LNCaP clone FGC (cell line): Measurements from ENCODE around the gene GFOD2.
A peak's percentile ranks its signal among the peaks of the same experiment; 100 is the strongest.

Source experiments
- DNase-seq: peaks from one replicate; pipeline ENCODE4 v3.0.0-alpha.2; 2011; ENCODE audit warnings: low read depth
- H3K4me3 ChIP-seq: 2 replicates; pipeline ENCODE4 v1.5.1; 2011; ENCODE audit warnings: mild to moderate bottlenecking, low read depth, low read length, control low read depth
- CTCF ChIP-seq: IDR thresholded peaks from 2 replicates; pipeline ENCODE4 v1.5.1; 2012; ENCODE audit warnings: mild to moderate bottlenecking; ENCODE audit not compliant: control insufficient read depth, insufficient read depth; ENCODE audit errors: extremely low read depth

The GFOD2 gene

GRCh38 chr16:67658849-67659674 is 60.1 kb downstream of the GFOD2 start:
- no peak for TF ChIP-seq CTCF
- H3K4me3 ChIP-seq, result peak overlapping the region; percentile 57
- DNase-seq, result no peak

GRCh38 chr16:67657751-67658518 is 61.2 kb downstream of the GFOD2 start:
- DNase-seq, result no peak
- no peak for TF ChIP-seq CTCF

GRCh38 chr16:67657017-67657608 is 62.0 kb downstream of the GFOD2 start:
- DNase-seq, result no peak
- TF ChIP-seq CTCF, result no peak

More at GRCh38 chr16:67657751-67658518, 61.2 kb downstream of the GFOD2 start:
- no peak overlapping the region for H3K4me3 ChIP-seq

DNA sequence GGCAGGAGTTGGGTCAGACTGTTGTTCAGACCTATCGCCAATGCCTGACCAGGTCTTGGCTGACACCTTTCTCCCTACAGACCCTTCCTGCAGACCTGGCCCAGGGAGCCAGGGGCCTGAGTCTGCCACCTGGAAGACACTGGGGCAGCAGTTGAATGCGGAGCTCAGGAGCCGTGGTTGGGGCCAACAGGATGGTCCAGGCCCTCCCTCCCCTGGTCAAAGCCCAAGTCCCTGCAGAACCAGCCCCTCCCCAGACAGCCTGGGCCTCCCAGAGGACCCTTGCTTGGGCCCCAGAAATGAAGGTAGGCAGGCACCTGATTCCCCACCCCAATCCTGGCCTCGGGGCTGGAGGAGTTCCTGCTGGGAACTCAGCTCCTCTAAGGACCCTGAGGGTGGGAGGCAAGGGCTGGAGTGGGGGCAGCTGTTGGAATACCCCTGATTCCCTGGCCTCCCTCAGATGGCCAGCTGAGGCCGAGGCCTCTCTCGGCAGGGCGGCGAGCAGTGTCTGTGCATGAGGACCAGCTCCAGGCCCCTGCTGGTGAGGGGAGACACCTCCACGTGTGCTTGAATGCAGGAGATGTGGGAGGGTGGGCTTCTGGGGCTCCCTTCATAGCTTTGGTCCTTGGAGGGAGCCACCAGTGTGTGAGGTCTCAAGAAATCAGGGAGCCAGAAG is 62.6 kb downstream of the GFOD2 start:
- no peak for TF ChIP-seq CTCF
- no peak for DNase-seq
- no peak overlapping the region for H3K4me3 ChIP-seq

More at GRCh38 chr16:67657017-67657608, 62.0 kb downstream of the GFOD2 start:
- H3K4me3 ChIP-seq, result no peak overlapping the region

DNA sequence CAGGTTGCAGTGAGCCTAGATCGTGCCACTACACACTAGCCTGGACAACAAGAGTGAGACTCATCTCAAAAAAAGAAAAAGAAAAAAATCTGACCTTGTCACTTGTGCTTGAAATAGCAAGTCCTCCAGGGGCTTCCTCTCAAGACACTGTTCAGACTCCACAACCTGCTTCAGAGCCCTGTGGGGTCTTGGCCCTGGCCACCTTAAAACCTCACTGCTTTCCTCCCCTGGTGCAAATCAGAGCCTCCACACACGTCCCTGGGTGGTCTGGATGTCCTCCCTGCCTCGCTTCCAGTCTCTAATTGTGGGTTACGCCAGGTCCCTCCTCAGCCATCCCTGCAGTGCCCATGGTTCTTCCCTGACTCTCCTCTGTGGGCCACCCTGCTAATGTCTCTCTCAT is 63.8 kb downstream of the GFOD2 start:
- no peak for DNase-seq
- TF ChIP-seq CTCF, result no peak
- H3K4me3 ChIP-seq, result no peak overlapping the region

- DNase-seq, result no peak
- no peak overlapping the region for H3K4me3 ChIP-seq
- TF ChIP-seq CTCF, result no peak
These were observed 64.7 kb downstream of the GFOD2 start for GRCh38 chr16:67654403-67654911.
